Measurements from ENCODE around the gene LYRM4.

DNA sequence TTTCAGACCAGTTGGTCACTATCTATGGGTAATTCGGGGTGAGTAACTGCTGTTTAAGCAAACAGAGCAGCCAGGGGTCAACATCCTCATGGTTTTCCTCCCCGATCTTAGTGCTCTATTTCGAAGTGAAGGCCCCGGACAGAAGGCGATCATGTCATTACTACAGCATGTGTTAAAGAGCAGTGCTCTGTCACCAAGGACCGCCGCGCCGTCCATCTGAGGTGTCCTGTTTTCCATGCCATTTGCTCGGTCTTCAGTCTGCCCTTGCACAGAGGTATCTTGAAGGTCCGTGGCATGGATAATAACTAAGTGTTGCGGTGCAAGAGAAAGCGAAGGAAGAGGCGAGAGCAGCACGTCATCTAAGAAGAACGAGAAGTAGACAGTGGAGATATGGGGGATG lies 150.5 kb downstream of the LYRM4 start:
- no peak for TF ChIP-seq CEBPB (IDR thresholded peaks at IDR 0.05)
- TF ChIP-seq POLR2A (IDR thresholded peaks at IDR 0.05; ENCODE audit: low read length): no peak
- TF ChIP-seq, protein P1, sequence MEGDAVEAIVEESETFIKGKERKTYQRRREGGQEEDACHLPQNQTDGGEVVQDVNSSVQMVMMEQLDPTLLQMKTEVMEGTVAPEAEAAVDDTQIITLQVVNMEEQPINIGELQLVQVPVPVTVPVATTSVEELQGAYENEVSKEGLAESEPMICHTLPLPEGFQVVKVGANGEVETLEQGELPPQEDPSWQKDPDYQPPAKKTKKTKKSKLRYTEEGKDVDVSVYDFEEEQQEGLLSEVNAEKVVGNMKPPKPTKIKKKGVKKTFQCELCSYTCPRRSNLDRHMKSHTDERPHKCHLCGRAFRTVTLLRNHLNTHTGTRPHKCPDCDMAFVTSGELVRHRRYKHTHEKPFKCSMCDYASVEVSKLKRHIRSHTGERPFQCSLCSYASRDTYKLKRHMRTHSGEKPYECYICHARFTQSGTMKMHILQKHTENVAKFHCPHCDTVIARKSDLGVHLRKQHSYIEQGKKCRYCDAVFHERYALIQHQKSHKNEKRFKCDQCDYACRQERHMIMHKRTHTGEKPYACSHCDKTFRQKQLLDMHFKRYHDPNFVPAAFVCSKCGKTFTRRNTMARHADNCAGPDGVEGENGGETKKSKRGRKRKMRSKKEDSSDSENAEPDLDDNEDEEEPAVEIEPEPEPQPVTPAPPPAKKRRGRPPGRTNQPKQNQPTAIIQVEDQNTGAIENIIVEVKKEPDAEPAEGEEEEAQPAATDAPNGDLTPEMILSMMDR (IDR thresholded peaks at IDR 0.05): no peak
- no peak for TF ChIP-seq MAFK (IDR thresholded peaks at IDR 0.05; ENCODE audit: partially characterized antibody)
- no peak for TF ChIP-seq JUN (IDR thresholded peaks at IDR 0.05)

All from A549 (cell line).